OCI-LY7 (cell line): ENCODE measurements around the gene DFFA. TPM values are rescaled to one million over a fixed set of nuclear protein-coding genes. Genes with fewer than 3 reads are reported as not detected.

Experiments
- BruUV-seq: library from RNA; stranded (reverse); fragments of 400-500 nt; replicated peaks from 2 replicates; lab custom pipeline; 2021; lab: Mats Ljungman, UMichigan
- CTCF ChIA-PET: fragments of 300-600 bp; sonication (Branson Sonifier 250); formaldehyde crosslinking; loops from one replicate; lab custom pipeline; 2022; ENCODE audit warnings: antibody characterized with exemption; ENCODE audit not compliant: unreplicated experiment; lab: Charles Lee
- POLR2A ChIA-PET: fragments of 300-600 bp; sonication (Branson Sonifier 250); formaldehyde crosslinking; loops from one replicate; lab custom pipeline; 2022; ENCODE audit warnings: antibody characterized with exemption; lab: Charles Lee
- DNase-seq: peaks from one replicate; pipeline ENCODE4 v3.0.0-alpha.2; 2015; ENCODE audit warnings: low spot score
- H2AFZ ChIP-seq: fragments of 200-600 bp; sonication (generic), shearing (Covaris generic); 2 replicates; pipeline ENCODE4 v1.6.1; 2014; ENCODE audit warnings: mild to moderate bottlenecking, antibody characterized with exemption, low read length, moderate library complexity
- H3K27ac ChIP-seq: fragments of 200-600 bp; sonication (generic); 2 replicates; pipeline ENCODE4 v1.5.1; 2014; ENCODE audit warnings: mixed run types, low read depth, mild to moderate bottlenecking, moderate library complexity, low read length, inconsistent platforms; ENCODE audit not compliant: poor library complexity, severe bottlenecking
- H3K36me3 ChIP-seq: fragments of 200-600 bp; sonication (generic); 2 replicates; pipeline ENCODE4 v1.6.1; 2014; ENCODE audit warnings: mild to moderate bottlenecking, antibody characterized with exemption, low read length, moderate library complexity, mixed read lengths; ENCODE audit not compliant: insufficient read depth
- H3K4me1 ChIP-seq: fragments of 200-600 bp; sonication (generic); 2 replicates; pipeline ENCODE4 v1.5.1; 2014; ENCODE audit warnings: mild to moderate bottlenecking, low read length; ENCODE audit not compliant: insufficient read depth, poor library complexity, severe bottlenecking
- H3K4me2 ChIP-seq: fragments of 200-600 bp; sonication (generic); 2 replicates; pipeline ENCODE4 v1.6.1; 2014; ENCODE audit warnings: mild to moderate bottlenecking, low read length
- H3K4me3 ChIP-seq: fragments of 200-600 bp; sonication (generic); 2 replicates; pipeline ENCODE4 v1.5.1; 2014; ENCODE audit warnings: mild to moderate bottlenecking, low read depth, low read length; ENCODE audit not compliant: poor library complexity, severe bottlenecking
- H3K79me2 ChIP-seq: fragments of 200-600 bp; sonication (generic); 2 replicates; pipeline ENCODE4 v1.6.1; 2016; ENCODE audit warnings: low read depth, mild to moderate bottlenecking, low read length, moderate library complexity, mixed read lengths; ENCODE audit not compliant: insufficient read depth
- H3K9me2 ChIP-seq: fragments of 200-600 bp; sonication (generic); 2 replicates; pipeline ENCODE4 v1.6.1; 2016; ENCODE audit warnings: mild to moderate bottlenecking, low read length, mixed read lengths; ENCODE audit not compliant: insufficient read depth
- H3K9me3 ChIP-seq: fragments of 200-600 bp; sonication (generic); 2 replicates; pipeline ENCODE4 v1.6.1; 2014; ENCODE audit warnings: mild to moderate bottlenecking, mixed run types, low read length, mixed read lengths
- H4K20me1 ChIP-seq: fragments of 200-600 bp; sonication (generic); 2 replicates; pipeline ENCODE4 v1.6.1; 2014; ENCODE audit warnings: mild to moderate bottlenecking, antibody characterized with exemption, low read length, moderate library complexity, mixed read lengths; ENCODE audit not compliant: insufficient read depth
- EZH2phosphoT487 ChIP-seq: fragments of 200-600 bp; sonication (generic); IDR thresholded peaks from 2 replicates; pipeline ENCODE4 v1.6.1; 2018; ENCODE audit warnings: low read depth, borderline replicate concordance, mild to moderate bottlenecking, mixed run types, antibody characterized with exemption, low read length, moderate library complexity, mixed read lengths
- intact Hi-C: fragments of 100-400 bp; cut with micrococcal nuclease; formaldehyde crosslinking; loops from one replicate; pipeline ENCODE4 v1.10.0; 2022; ENCODE audit not compliant: unreplicated experiment
- total RNA-seq, 2 experiments: library from RNA; depleted of rRNA in 1 of 2; stranded (reverse); fragments of >200 nt in 1 of 2; shearing (Covaris generic) in 1 of 2; gene quantifications; 2 replicates each; pipeline ENCODE4 v1.2.3, GENCODE V29; 2014 to 2022
- TF ChIP-seq, protein P1 (sequence below): fragments of 200-600 bp; sonication (generic); conservative IDR thresholded peaks from 2 replicates; pipeline ENCODE4 v1.5.1; 2014; ENCODE audit warnings: mild to moderate bottlenecking, antibody characterized with exemption, low read length, moderate library complexity, mixed read lengths

Gene DFFA
- total RNA-seq, 2 experiments from 2014 or later: 64.6 to 79.0 TPM

DNA sequence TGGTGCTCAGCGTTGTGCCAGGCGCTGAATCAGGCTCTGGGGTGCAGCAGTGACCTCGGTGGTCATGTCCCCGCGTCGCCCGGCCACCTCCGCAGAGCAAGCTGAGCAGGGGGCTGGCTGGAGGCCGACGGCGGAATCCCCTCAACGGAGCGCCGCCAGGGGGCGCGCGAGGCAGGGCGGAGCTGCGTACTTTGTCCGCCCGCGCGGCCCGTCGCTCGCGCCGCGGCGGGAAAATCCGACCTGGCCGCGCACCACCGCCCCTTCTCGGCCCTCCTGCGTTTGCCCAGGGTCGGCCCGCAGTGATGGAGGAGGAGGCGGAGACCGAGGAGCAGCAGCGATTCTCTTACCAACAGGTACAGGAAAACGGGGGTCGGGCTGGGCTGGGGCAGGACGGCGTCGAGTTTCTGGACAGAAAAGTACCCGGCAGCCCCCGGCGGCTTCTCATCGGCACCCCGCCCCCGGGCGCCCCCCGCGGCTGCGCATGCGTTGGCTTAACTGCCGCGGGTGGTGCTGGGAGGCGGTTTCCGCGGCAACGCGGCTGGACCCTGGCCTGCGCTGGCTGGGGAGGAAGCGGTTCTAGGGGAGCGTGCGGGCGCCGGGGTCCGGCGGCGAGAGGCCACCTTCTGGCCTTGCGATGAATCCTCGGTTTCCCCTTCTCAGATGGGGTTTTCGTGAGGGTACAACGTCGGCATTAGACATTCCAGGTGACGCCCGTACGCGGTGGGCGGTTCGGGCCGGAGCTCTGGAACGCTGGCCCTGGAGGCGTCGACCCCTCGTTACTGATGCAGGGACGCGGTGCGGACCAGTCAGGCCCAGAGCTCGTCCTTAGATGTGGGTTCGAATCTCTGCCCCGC is 41.9 kb downstream of the DFFA start, which contains the start of gene CENPS:
Gene CENPS, plus strand, starts transcription at position 218 of the 854 bp plus-strand sequence. Its CDS starts 85 bp downstream, at position 303.
- H3K79me2 ChIP-seq: no peaks in the 10 kb centered on the region; the same call in 1 of the 2 replicates
- TF ChIP-seq, protein P1, sequence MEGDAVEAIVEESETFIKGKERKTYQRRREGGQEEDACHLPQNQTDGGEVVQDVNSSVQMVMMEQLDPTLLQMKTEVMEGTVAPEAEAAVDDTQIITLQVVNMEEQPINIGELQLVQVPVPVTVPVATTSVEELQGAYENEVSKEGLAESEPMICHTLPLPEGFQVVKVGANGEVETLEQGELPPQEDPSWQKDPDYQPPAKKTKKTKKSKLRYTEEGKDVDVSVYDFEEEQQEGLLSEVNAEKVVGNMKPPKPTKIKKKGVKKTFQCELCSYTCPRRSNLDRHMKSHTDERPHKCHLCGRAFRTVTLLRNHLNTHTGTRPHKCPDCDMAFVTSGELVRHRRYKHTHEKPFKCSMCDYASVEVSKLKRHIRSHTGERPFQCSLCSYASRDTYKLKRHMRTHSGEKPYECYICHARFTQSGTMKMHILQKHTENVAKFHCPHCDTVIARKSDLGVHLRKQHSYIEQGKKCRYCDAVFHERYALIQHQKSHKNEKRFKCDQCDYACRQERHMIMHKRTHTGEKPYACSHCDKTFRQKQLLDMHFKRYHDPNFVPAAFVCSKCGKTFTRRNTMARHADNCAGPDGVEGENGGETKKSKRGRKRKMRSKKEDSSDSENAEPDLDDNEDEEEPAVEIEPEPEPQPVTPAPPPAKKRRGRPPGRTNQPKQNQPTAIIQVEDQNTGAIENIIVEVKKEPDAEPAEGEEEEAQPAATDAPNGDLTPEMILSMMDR: peak; percentile 89
- no peak for TF ChIP-seq EZH2phosphoT487
- ChIA-PET POLR2A (interaction anchor here (0.6 kb wide), 1 partner anchor 13 kb away, joined by 4 read pairs; no protein-coding TSS in a partner anchor), CTCF (interaction anchor here (1.0 to 1.2 kb wide), 2 partner anchors 30 to 63 kb away, joined by 4 to 6 read pairs; no protein-coding TSS in a partner anchor)
- no peaks in the 10 kb centered on the region; the same call in 1 of the 2 replicates for H3K36me3 ChIP-seq
- H4K20me1 ChIP-seq: no peaks in the 10 kb centered on the region
- DNase-seq: peak; percentile 93
- TSS peak; percentile 83 for BruUV-seq
- intact Hi-C loops: loop anchor here (1.0 kb wide), 2 partner anchors 42 to 64 kb away; partner anchors contain the start of gene DFFA
- H3K4me2 ChIP-seq: peak within 1 kb of the TSS; percentile 74
- peak within 1 kb of the TSS; percentile 67 for H3K27ac ChIP-seq
- H3K4me1 ChIP-seq: peaks cover 32% of the 10 kb centered on the region
- H3K4me3 ChIP-seq: peak within 1 kb of the TSS; percentile 78
- no peaks in the 10 kb centered on the region for H3K9me3 ChIP-seq
- no peaks in the 10 kb centered on the region for H3K9me2 ChIP-seq
- H2AFZ ChIP-seq: peak within 1 kb of the TSS; percentile 58; the same call in 1 of the 2 replicates

DNA sequence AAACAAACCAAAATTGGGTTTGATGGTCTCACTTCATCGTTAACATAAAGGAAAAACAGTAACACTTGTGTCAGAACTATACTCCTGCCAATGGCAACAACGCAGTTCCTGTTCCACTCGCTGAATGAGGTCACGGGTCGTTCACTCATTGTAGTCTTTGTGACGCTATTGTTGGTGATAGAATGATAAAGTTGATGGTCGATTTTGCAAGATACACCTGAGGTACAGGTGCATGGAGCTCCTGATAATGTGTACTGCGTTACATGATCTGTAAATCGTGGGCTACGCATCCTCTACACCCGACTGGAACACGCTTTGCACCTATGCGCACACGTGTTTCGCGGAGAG is 42.5 kb downstream of the DFFA start:
- DNase-seq: peak; percentile 17
- Histone ChIP-seq H2AFZ (peak overlapping the region; percentile 58; the same call in 1 of the 2 replicates), H3K4me3 (peak overlapping the region; percentile 78), H3K79me2 (no peaks in the 10 kb centered on the region; the same call in 1 of the 2 replicates), H3K36me3 (no peaks in the 10 kb centered on the region; the same call in 1 of the 2 replicates), H3K4me1 (peaks cover 32% of the 10 kb centered on the region), H3K9me3 (no peaks in the 10 kb centered on the region), H3K4me2 (peak overlapping the region; percentile 74), H3K9me2 (no peaks in the 10 kb centered on the region), H4K20me1 (no peaks in the 10 kb centered on the region), H3K27ac (no peak overlapping the region)
- TF ChIP-seq, protein P1: no peak
- TF ChIP-seq EZH2phosphoT487: no peak
- intact Hi-C loops: loop anchor here (1.0 to 2.0 kb wide), 4 partner anchors 42 to 555 kb away; partner anchors contain the start of genes DFFA and KIF1B
- POLR2A ChIA-PET: interaction anchor here (0.6 kb wide), 1 partner anchor 14 kb away, joined by 4 read pairs; no protein-coding TSS in a partner anchor
- BruUV-seq: no TSS peak
- CTCF ChIA-PET: interaction anchor here (0.6 to 1.2 kb wide), 3 partner anchors 30 to 86 kb away, joined by 3 to 6 read pairs (median 4); no protein-coding TSS in a partner anchor
